ENCODE results near the gene BMF. TPM values are rescaled to one million over a fixed set of nuclear protein-coding genes. Genes with fewer than 3 reads are reported as not detected.

The BMF gene
- total RNA-seq, 1 donor from 2014 or later, result 12.4 TPM

DNA sequence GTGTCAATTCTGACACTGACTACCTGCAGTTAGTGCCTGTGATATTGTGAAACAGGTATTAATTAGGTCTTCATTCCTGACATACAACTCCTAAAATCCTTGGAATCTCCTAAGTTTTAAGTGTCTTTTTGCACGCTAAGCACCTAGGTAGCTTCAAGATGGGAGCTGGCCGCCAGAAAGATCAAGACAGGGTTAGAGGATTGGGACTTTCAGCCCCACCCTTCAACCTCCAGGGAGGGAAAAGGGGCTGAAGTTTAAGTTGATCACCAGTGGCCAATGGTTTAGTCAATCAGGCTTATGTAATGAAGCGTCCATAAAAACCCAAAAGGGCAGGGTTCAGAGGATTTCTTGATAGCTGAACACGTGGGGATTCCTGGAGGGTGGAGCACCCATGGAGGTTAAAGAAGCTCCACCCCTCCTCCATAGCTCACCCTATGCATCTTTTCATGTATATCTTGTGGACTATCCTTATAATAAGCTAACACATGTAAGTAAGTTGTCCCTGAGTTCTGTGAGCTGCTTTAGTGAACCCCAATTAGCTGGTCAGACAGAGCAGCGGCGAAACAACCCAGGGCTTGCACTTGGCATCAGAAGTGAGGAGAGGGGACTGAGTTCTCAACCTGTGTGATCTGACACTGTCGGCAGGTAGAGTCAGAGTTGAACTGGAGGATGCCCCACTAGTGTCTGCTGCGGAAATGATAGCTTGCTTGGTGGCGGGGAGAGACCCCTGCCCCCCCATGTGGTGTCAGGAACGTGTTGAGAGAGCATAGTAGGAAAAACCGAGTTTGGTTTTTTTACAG lies 56.9 kb downstream of the BMF start:
- intact Hi-C loops (cut with micrococcal nuclease), result no loop called here

DNA sequence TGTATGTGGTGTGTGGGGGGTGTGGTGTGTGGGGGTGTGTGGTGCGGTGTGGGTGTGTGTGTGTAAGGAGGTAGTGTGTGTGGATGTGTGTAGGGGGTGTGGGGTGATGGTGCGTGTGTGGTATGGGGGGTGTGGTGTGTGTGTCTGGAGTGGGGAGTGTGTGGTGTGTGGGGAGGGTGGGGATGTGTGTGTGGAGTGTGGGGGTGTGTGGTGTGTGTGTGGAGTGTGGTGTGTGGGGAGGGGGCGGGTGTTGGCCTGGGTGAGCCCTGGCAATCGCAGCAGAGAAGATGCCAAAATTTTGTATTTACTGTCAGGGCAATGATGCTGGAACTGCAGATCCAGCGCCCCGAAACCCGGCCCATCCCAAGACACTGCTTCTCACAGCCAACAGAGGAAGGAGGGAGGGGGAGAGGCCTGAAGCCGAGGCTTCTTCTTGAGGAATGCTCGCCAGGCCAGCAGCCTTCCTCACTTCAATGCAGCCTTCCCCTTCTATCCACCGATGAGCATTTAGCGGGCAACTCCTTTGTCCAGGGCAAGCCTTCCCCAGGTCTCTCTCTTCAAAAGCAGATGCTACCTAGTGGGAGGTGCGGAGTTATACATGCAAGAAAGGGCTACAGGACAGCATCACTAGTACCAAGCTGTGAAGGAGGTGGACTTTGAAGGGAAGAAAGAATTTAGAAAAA lies 57.8 kb downstream of the BMF start:
- intact Hi-C loops (cut with micrococcal nuclease), result no loop called here

DNA sequence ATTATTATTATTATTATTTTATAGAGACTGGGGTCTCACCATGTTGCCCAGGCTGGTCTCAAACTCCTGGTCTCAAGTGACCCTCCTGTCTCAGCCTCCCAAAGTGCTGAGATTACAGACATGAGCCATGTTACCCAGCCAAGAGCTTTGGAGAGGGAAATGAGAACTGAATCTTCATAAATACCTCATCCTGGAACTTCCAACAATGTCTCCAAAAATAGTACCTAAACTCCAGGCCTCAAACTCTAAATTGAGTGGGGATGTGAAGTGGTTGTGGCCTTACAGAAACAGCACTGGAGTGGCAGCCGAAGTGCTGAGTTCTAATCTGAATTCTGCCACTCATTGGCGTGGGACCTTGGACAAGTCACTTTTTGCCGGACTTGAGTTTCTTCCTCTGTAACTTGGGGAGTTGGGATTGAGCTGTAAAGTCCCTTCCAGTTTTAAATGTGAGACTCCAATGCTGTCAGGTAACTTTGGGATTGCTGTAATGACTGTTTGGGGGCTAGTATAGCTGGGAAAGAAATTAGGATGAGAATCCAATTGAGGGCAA lies 59.7 kb downstream of the BMF start:
- intact Hi-C loops (cut with micrococcal nuclease), result loop anchor here (5.0 to 10.0 kb wide), 4 partner anchors 128 to 1354 kb away; no protein-coding TSS in a partner anchor

DNA sequence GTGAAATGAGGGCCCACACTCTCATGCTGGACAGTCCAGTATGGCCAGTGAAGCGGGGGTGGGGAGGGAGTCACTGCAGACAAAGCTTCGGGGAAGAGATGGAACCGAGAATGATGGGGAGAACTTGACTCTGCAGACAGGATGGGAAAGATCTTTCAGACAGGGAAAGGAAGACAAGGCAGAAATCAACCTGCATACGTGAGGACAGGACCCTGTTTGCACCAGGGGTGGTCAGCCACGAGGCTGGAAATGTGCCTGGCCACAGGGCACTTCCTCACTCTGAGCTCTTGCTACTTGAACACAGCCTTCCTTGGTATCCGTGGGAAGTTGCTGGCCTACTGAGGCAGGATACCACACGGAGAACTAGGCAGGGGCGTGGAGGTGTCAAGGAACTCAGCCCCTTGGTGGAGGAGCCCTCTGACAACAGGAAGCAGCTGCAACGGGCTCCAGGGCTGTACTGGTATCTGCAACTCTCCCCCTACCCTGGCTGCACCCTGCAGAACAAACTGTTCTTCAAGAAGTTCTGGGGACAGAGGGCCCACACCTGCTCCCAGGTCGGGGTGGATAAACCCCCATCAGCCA lies 60.4 kb downstream of the BMF start:
- intact Hi-C loops (cut with micrococcal nuclease), result loop anchor here (5.0 to 10.0 kb wide), 4 partner anchors 129 to 1354 kb away; no protein-coding TSS in a partner anchor

DNA sequence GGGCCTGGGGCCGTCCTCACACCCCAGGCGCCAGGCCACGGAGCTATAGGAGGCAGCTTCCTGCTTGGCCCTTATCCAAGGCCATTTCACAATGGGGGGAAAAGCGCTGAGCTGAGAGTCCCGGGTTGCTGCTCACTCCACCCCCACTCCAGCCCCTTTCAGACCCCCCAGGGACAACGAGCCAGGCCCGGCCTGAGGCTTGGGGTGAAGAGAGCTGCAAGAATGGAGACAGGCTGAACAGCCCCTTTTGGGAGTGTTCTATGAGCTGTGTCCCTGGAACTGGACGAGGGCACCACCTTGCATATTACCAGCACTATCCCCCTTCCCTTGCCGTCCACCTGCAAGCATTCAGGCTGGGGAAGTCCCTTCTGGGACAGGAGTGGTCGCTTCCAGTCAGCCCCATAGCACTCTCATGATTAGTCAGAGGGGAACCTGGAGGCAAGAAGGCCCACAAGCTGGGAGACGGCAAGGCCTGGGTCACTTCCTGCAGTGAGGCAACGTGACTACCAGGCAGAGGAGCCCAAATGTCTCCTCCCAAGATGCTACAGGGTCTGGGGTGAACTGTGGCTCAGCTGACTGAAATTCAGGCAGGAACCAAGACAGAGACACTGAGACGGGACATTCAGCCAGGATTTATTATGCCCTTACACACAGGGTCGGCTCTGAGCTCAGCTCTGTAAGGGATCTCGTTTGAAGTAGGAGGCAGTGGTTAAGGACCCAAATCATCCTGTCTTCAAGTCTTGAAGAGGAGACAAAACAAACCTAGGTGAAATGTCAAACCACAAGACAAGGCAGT lies 61.1 kb downstream of the BMF start:
- intact Hi-C loops (cut with micrococcal nuclease), result loop anchor here (1.0 to 10.0 kb wide), 6 partner anchors 8 to 1353 kb away; partner anchors contain the start of gene SRP14

DNA sequence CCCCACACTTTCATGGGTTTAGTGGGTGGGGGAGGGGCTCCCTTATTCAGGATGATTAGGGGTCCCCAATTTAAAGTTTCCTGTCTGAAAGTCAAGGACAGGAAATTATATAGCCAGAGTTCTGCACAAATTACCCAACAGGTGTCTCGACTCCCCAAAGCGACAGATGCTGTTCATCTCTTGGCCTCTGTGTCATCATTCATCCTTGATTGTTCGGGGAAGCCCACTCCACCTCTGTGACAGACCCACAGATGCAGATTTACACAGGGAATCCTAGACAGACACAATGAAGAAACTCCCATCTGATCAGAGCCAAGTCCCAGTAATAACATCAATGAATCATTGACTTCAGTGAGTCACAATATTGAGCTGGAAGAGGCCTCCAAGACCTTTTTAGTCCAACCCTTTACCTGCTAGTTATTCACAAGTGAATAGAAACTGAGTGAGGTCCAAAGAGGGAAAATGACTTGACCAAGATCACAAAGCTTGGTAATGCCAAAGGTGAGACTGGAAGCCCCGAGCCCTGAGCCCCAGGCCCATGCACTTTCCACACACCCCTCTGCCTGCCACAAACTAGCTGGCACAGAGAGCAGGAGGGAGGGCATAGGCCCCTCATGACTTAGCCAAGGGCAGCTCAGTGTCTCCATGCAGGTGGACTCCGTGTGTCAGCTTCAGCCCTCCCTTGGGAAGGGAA lies 61.8 kb downstream of the BMF start:
- intact Hi-C loops (cut with micrococcal nuclease), result loop anchor here (1.0 to 10.0 kb wide), 6 partner anchors 8 to 1352 kb away; partner anchors contain the start of gene SRP14

DNA sequence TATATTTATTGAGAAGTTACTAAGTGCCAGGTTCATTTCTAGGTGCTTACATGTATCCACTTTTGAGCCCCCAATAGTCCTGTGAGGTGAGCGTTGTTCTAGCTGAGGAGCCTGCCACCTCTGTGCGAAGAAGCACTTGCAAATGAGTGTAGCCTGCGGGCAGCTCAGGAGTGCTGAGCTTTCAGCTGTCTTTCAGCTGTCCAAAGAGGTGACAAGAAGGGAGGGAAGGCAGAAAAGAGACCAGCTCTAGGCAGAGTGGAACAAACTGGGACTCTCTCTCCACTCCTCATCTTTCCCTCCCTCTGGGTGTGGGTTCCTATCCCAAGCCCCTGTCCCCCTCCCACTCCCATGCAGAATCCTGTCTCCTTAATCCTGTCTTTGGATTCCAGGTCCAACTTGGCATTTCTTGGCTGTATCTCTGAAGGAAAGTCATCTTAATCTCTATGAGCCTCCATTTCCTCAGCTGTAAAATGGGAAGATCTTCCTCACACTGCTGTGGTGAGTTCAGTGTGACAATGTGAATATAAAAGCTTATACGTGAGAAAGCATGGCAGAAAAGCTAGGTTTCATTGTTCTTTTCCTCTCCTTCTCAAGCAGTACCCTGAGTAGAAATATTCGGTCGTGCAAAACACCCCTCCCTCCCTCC lies 63.0 kb downstream of the BMF start:
- intact Hi-C loops (cut with micrococcal nuclease), result loop anchor here (1.0 to 10.0 kb wide), 9 partner anchors 53 to 1351 kb away; no protein-coding TSS in a partner anchor

DNA sequence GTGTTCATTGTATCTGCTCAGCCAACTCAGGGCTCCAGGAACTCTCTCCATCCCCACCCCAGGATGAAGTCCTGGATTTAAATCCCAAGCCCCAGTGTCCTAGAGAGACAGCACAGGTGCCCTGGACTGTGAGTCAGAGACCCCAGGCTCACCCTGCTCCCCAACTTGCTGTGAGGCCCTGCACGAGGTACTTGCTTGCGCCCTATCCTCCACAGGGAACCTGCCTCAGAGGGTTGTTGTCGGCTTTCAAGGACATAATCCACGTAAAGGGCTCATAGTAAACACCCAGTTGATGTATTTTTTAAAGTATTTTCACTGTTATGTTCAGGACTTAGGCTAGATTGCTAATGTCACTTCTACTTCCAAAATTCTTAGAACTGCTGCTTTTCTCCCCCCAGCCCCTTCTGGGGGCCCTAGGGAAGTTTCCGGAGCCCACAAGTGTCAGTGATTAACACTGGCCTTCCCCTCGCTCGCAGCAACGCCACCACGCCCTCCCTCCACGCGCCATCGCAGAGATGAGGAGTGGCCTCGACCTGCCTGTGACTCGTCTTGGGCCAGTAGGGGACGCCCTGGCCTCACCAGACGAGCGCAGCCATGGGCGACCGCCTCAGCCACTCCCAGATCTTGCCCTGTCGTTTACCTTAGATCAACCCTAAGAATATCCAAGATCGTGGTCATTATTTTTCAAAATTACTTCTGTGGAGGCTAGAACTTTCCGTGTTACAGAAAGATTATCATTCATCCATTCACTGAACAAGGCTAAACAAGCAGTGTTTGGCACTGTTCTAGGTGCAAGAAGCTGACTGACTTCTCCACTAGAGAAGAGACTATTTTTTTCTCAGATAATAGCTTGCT lies 63.7 kb downstream of the BMF start:
- intact Hi-C loops (cut with micrococcal nuclease), result loop anchor here (1.0 to 10.0 kb wide), 9 partner anchors 53 to 1350 kb away; no protein-coding TSS in a partner anchor

DNA sequence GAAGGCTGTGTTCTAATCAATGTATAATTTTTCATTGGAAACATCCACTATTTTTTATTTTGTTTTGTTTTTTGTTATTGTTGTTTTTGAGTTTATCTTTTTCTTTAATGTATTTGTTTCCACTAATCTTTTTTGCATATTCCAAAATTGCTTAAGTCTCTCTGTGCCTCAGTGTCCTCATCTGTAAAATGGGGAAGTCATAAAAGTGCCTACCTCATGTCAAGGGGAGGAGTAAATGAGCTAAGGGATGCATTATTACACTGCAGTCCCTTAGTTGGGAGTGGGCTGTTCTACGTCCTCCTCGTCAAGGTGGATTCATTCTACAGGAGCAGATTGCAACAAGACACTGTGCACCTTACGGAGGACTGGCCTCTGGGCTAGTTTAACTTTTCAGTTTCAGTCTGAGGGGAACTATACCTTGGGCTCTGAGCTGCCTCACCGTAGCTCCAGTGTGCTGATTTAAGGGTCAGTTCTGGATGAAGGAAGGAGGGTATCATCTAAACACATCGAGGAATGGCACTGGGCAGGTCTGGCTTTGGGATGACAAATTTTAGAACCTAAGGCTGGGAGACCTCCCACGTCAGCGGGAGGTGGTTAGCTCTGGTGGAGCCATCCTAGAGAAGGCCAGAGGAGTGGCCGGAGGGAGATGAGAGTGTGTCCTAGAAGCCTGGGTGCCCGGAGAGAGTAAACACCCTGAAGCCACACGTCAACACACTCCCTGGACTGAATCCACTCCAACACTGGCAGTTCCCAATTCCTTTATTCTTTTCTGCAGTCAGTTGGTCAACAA lies 64.6 kb downstream of the BMF start:
- intact Hi-C loops (cut with micrococcal nuclease), result loop anchor here (10.0 kb wide), 3 partner anchors 381 to 1349 kb away; no protein-coding TSS in a partner anchor

DNA sequence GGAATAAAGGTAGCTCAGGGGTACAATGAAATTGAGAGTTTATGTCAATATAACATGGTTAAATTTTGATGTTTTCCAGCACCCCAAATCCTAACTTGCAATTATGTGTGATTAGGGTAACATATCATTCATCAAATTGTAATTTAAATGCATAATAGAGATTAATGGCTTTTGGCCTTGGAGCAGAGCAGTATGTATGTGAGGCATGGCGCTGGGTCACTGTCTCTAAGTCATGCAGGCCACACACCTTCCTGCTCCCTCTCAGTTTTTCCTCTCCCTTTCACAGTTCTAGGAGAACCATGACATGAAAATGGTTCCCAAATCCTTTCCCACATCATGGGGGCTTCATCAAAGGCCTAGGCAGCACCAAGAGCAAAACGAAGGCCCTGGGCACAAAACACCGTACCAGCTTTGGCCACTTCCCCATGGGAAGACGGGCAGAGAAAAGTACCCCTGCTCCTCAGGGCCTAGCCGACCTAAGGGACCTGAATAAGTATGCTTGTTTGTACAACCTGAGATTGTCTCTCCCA lies 65.8 kb downstream of the BMF start:
- intact Hi-C loops (cut with micrococcal nuclease), result loop anchor here (10.0 kb wide), 3 partner anchors 382 to 1348 kb away; no protein-coding TSS in a partner anchor

DNA sequence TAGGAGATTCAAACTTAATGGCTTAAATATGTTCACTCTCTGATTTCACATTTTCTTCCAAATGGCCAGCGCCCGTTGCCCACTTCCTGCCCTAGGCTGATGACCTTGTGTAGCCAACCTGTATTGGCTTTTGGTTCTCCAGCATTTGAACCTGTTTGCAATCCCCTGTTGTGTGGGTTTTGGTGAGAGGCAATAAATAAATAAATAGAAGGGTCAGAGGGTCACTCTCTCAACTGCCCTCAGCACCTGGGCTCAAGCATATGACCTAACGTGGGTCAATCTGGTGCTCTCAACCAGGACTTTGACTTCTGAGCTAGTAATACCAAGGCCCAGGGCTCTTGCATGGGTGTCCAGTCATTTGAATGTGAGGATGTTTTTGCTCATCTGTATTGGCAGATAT lies 67.9 kb downstream of the BMF start:
- intact Hi-C loops (cut with micrococcal nuclease), result loop anchor here (10.0 kb wide), 3 partner anchors 384 to 1346 kb away; no protein-coding TSS in a partner anchor

DNA sequence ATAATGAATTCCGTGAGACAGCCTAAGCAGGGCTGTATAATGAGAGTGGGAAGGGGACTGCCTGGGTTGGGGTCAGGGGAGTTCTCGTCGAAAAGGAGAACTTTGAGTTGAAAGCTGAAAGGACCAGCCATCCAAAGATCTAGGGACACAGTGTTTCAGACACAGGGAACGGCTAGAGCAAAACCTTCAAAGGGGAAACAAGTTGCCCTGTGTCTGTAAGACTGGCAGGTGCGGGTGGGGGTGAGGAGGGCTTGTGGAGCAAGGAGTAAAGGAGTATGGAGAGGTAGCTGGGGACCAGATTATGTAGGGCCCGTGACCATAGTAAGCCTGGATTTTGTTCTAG lies 68.4 kb downstream of the BMF start:
- intact Hi-C loops (cut with micrococcal nuclease), result loop anchor here (10.0 kb wide), 3 partner anchors 385 to 1345 kb away; no protein-coding TSS in a partner anchor

DNA sequence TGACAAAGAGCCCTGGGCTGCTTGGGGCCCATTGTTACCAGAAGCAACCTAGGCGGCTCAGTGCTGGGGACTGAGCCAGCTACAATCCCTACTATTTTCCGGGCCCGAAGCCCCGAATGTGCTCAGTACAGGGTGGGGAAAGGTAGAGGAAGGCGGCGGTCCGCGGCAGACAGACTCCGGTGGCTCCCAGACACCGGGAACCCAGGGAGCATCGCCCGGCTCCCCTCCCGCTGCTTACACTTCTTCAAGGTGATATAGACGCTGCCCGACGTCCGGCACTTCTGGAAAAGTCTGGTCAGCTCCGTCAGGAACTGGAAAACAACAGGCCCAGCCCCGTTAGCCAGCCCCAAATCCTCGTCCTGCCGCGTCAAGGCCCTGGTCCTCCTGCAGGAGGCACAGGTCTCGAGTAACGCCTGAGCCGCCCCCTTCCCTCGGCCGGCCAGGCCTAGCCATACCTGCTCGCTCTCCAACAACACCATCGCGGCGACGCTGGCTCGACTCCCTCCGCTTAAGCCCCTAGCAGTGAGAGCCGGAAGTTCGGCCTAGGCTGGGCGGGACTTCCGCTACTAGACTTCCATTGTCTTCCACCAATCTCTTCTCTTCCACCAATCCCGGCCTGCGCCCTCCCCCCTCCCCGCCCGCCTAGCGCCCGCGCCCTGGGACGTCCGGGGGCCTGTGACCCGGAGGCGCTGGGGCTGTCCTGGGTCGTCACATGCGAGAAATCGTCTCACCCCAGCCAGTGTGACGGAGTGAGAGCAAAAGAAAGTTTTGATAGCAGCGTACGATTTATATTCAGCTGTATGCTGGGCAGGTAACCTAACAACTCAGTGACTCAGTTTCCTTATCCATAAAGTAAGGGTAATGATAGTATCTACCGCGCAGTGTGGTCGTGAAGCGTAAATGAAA lies 69.8 kb downstream of the BMF start, which contains the start of gene SRP14:
TSS of gene SRP14 (minus strand) at position 544 of the 906 bp plus-strand sequence. CDS start at position 479, 65 bp downstream.
- intact Hi-C loops (cut with micrococcal nuclease), result loop anchor here (1.0 to 5.0 kb wide), 10 partner anchors 8 to 528 kb away; partner anchors contain the start of genes BUB1B, CCDC32, EIF2AK4 and FSIP1

DNA sequence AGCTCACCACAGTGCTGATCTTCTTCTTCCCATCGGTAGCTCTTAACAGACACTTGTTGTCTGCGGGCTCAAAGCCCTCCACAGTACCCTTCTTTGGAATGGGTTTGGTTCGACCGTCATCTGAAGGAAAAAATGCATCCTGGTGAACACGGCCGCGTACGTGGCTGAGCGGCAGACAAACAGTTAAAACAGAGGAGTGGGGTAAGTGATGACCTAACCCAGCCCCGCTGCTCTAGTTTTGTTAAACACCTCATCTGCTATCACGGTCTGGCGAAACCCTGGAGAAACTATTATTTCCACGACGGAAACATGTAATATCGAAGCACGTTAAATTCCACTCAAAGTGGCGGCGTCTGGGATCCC lies 70.4 kb downstream of the BMF start:
- intact Hi-C loops (cut with micrococcal nuclease), result loop anchor here (5.0 kb wide), 2 partner anchors 106 to 529 kb away; partner anchors contain the start of genes CCDC32, EIF2AK4 and RPUSD2
